SK-N-SH (cell line): Measurements from ENCODE around the gene CELSR1. TPM values are rescaled to one million over a fixed set of nuclear protein-coding genes. Genes with fewer than 3 reads are reported as not detected.

Source experiments
- CTCF ChIA-PET: fragments of 300-600, 350-600 bp; formaldehyde crosslinking; extraction: SDS; loops from one replicate; lab custom pipeline; 2021; lab: Yijun Ruan, JAX
- POLR2A ChIA-PET: fragments of 350-600 bp; sonication (Branson Sonifier 250); formaldehyde crosslinking; extraction: SDS; loops from one replicate; lab custom pipeline; 2020; ENCODE audit warnings: antibody characterized with exemption, inconsistent platforms; lab: Yijun Ruan, JAX
- DNase-seq: peaks from one replicate; pipeline ENCODE4 v3.0.0; 2012
- H2AFZ ChIP-seq: fragments of 200-600 bp; sonication (generic); 2 replicates; pipeline ENCODE4 v1.8.1; 2016; ENCODE audit warnings: antibody characterized with exemption, mild to moderate bottlenecking, low read depth
- H3F3A ChIP-seq: fragments of 200-600 bp; sonication (generic); replicated peaks from 2 replicates; pipeline ENCODE3; 2016; ENCODE audit warnings: antibody characterized with exemption, mild to moderate bottlenecking; ENCODE audit not compliant: insufficient read depth
- H3K27ac ChIP-seq, 2 experiments: fragments of 200-500 bp in 1 of 2; fragments of 200-600 bp in 1 of 2; sonication (Bioruptor generic) in 1 of 2; sonication (generic), shearing (Covaris generic) in 1 of 2; 2 replicates each; pipeline versions ENCODE4 v1.5.1 to v1.6.1; 2014 to 2016; ENCODE audit warnings: low read depth in 2 of 2, inconsistent platforms in 1 of 2, low read length in 1 of 2, mild to moderate bottlenecking in 1 of 2, mixed read lengths in 1 of 2
- H3K27me3 ChIP-seq: fragments of 200-600 bp; sonication (generic), shearing (Covaris generic); 2 replicates; pipeline ENCODE4 v1.6.1; 2016; ENCODE audit warnings: mixed run types; ENCODE audit not compliant: insufficient read depth
- H3K36me3 ChIP-seq, 2 experiments: fragments of 200-500 bp in 1 of 2; fragments of 200-600 bp in 1 of 2; sonication (Bioruptor generic) in 1 of 2; sonication (generic) in 1 of 2; replicated peaks in 1 of 2; 2 replicates each; pipeline versions ENCODE3 to v1.5.1; 2014 to 2016; ENCODE audit warnings: low read length in 1 of 2, mild to moderate bottlenecking in 1 of 2; ENCODE audit not compliant: insufficient read depth in 2 of 2, control insufficient read depth in 1 of 2
- H3K4me1 ChIP-seq, 2 experiments: fragments of 200-500 bp in 1 of 2; fragments of 200-600 bp in 1 of 2; sonication (Bioruptor generic) in 1 of 2; sonication (generic), shearing (Covaris generic) in 1 of 2; 2 replicates each; pipeline versions ENCODE4 v1.5.1 to v1.6.1; 2014 to 2016; ENCODE audit warnings: low read depth in 1 of 2, low read length in 1 of 2, mixed run types in 1 of 2; ENCODE audit not compliant: insufficient read depth in 2 of 2, control insufficient read depth in 1 of 2
- H3K4me2 ChIP-seq: fragments of 200-600 bp; sonication (generic), shearing (Covaris generic); 2 replicates; pipeline ENCODE4 v1.6.1; 2017; ENCODE audit warnings: mixed run types
- H3K4me3 ChIP-seq, 2 experiments: fragments of 200-500 bp in 1 of 2; fragments of 200-600 bp in 1 of 2; sonication (Bioruptor generic) in 1 of 2; sonication (generic), shearing (Covaris generic) in 1 of 2; 2 replicates each; pipeline versions ENCODE4 v1.5.1 to v1.8.1; 2014 to 2016; ENCODE audit warnings: low read depth in 2 of 2, inconsistent platforms in 1 of 2, low read length in 1 of 2, mild to moderate bottlenecking in 1 of 2, mixed read lengths in 1 of 2, moderate library complexity in 1 of 2
- H3K79me2 ChIP-seq: fragments of 200-600 bp; sonication (generic); 2 replicates; pipeline ENCODE4 v1.8.1; 2017; ENCODE audit warnings: mild to moderate bottlenecking; ENCODE audit not compliant: insufficient read depth
- H3K9ac ChIP-seq: fragments of 200-600 bp; sonication (generic); 2 replicates; pipeline ENCODE4 v1.6.1; 2017; ENCODE audit warnings: mixed run types
- H3K9me2 ChIP-seq: fragments of 200-600 bp; sonication (generic); 2 replicates; pipeline ENCODE4 v1.6.1; 2017; ENCODE audit warnings: mixed run types
- H3K9me3 ChIP-seq: fragments of 200-600 bp; sonication (generic); 2 replicates; pipeline ENCODE4 v1.6.1; 2017; ENCODE audit warnings: mixed run types, mild to moderate bottlenecking, moderate library complexity
- H4K20me1 ChIP-seq: fragments of 200-600 bp; sonication (generic); 2 replicates; pipeline ENCODE4 v1.6.1; 2017; ENCODE audit warnings: mild to moderate bottlenecking, mixed run types; ENCODE audit not compliant: insufficient read depth
- EP300 ChIP-seq, 2 experiments: IDR thresholded peaks; 2 replicates each; pipeline versions ENCODE4 v1.4.0 to v1.6.1; 2012; ENCODE audit warnings: borderline replicate concordance in 1 of 2, low read depth in 1 of 2, low read length in 1 of 2
- EZH2phosphoT487 ChIP-seq: fragments of 200-600 bp; sonication (generic); IDR thresholded peaks from 2 replicates; pipeline ENCODE4 v1.6.1; 2017; ENCODE audit warnings: low read depth, mixed run types, mild to moderate bottlenecking, antibody characterized with exemption, moderate library complexity, borderline replicate concordance
- FOSL2 ChIP-seq: IDR thresholded peaks from 2 replicates; pipeline ENCODE4 v1.4.0; 2012; ENCODE audit warnings: low read depth, mild to moderate bottlenecking, moderate library complexity, borderline replicate concordance
- FOXJ3 ChIP-seq: sonication (generic); formaldehyde crosslinking; IDR thresholded peaks from 2 replicates; pipeline ENCODE4 v1.5.1; 2020; ENCODE audit warnings: mild to moderate bottlenecking, missing genetic modification reagents
- FOXM1 ChIP-seq: IDR thresholded peaks from 2 replicates; pipeline ENCODE4 v1.4.0; 2012; ENCODE audit warnings: low read depth, mild to moderate bottlenecking
- MEF2A ChIP-seq: IDR thresholded peaks from 2 replicates; pipeline ENCODE4 v1.4.0; 2012; ENCODE audit warnings: low read depth, borderline replicate concordance
- NFIC ChIP-seq: IDR thresholded peaks from 2 replicates; pipeline ENCODE4 v1.4.0; 2012; ENCODE audit warnings: borderline replicate concordance
- NRF1 ChIP-seq: IDR thresholded peaks from 2 replicates; pipeline ENCODE4 v1.6.1; 2012; ENCODE audit warnings: low read depth, mild to moderate bottlenecking, low read length
- RAD21 ChIP-seq: IDR thresholded peaks from 2 replicates; pipeline ENCODE4 v1.6.1; 2012; ENCODE audit warnings: mild to moderate bottlenecking, low read length
- RCOR1 ChIP-seq: fragments of 150-350 bp; IDR thresholded peaks from 2 replicates; pipeline ENCODE4 v1.6.1; 2017; ENCODE audit warnings: antibody characterized with exemption, low read length
- RFX5 ChIP-seq: IDR thresholded peaks from 2 replicates; pipeline ENCODE4 v1.6.1; 2012; ENCODE audit warnings: mild to moderate bottlenecking, improper control_type of control experiment, low read length
- RXRA ChIP-seq: IDR thresholded peaks from 2 replicates; pipeline ENCODE4 v1.4.0; 2012; ENCODE audit warnings: low read depth, mild to moderate bottlenecking, borderline replicate concordance
- SIN3A ChIP-seq: IDR thresholded peaks from 2 replicates; pipeline ENCODE4 v1.6.1; 2012; ENCODE audit warnings: low read depth, mild to moderate bottlenecking, low read length, moderate library complexity, borderline replicate concordance
- SMC3 ChIP-seq: IDR thresholded peaks from 2 replicates; pipeline ENCODE4 v1.6.1; 2012; ENCODE audit warnings: low read depth, low read length, improper control_type of control experiment
- TAF1 ChIP-seq: IDR thresholded peaks from 2 replicates; pipeline ENCODE4 v1.6.1; 2012; ENCODE audit warnings: low read depth, mild to moderate bottlenecking, low read length, moderate library complexity, borderline replicate concordance
- YY1 ChIP-seq: IDR thresholded peaks from 2 replicates; pipeline ENCODE4 v1.4.0; 2012; ENCODE audit warnings: low read depth, mild to moderate bottlenecking
- WGBS: methylation state at CpG from one replicate; pipeline ENCODE4 v1.1.6; 2017; ENCODE audit warnings: low lambda C conversion rate; 5-methylcytosine and 5-hydroxymethylcytosine counted together
- polyA plus RNA-seq, 3 experiments: library from polyadenylated mRNA; depleted of rRNA; stranded (reverse); fragments of >200 nt; gene quantifications; 2 replicates each; pipeline ENCODE4 v1.2.3, GENCODE V29; 2012
- TF ChIP-seq, protein P1 (sequence below): fragments of 150-350 bp; IDR thresholded peaks from 2 replicates; pipeline ENCODE4 v1.6.1; 2017; ENCODE audit warnings: antibody characterized with exemption, low read length, low read depth, borderline replicate concordance
- TF ChIP-seq, protein P2 (sequence below): IDR thresholded peaks from 2 replicates; pipeline ENCODE4 v1.4.0; 2012; ENCODE audit warnings: low read depth, borderline replicate concordance
- TF ChIP-seq, protein P3 (sequence below): fragments of 200-600 bp; sonication (generic); IDR thresholded peaks from 2 replicates; pipeline ENCODE4 v1.6.1; 2017; ENCODE audit warnings: antibody characterized with exemption, mild to moderate bottlenecking, moderate library complexity
- TF ChIP-seq, protein P4 (sequence below): IDR thresholded peaks from 2 replicates; pipeline ENCODE4 v1.4.0; 2012; ENCODE audit warnings: low read depth, borderline replicate concordance

The CELSR1 gene
- polyA plus RNA-seq, 1 of the 3 experiments (the other 2 are of a cell fraction) = 5.0 TPM

DNA sequence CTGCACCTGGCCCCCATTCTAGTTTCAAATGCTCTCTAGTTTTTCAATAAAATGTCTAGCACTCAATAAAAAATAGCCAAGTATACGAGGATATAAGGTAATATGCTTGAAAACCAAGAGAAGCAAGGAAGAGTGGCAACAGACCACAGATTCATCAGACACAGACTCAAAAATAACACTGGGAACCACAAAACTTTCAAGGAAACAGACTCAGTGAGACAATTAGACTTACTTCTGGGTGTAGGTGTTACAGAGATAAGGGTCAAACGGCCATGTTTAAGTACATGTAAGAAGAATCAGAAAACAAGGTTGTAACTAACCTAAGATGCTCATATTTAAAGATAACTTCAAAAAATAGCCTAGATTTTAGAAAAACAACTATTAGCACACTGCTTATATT, 134.9 kb downstream of the CELSR1 start:
- Histone ChIP-seq H3K4me2 (no peak overlapping the region), H3K27ac (no peak overlapping the region), H3K9me2 (no peaks in the 10 kb centered on the region), H4K20me1 (no peaks in the 10 kb centered on the region), H3K4me3 (no peak overlapping the region), H3K27me3 (no peaks in the 10 kb centered on the region), H3K9ac (no peak overlapping the region), H3F3A (no peaks in the 10 kb centered on the region), H3K36me3 (no peaks in the 10 kb centered on the region), H3K79me2 (no peaks in the 10 kb centered on the region), H3K4me1 (peaks cover 0 to 2% of the 10 kb centered on the region in 2 experiments; a peak in 1 of 4 replicates), H3K9me3 (no peaks in the 10 kb centered on the region), H2AFZ (no peak overlapping the region)
- no peak for TF ChIP-seq RXRA
- TF ChIP-seq RFX5 = no peak
- TF ChIP-seq EP300 (IDR thresholded peaks at IDR 0.05; ENCODE audit: borderline replicate concordance in 1 of 2, low read depth in 1 of 2, low read length in 1 of 2) = no peak
- no peak for TF ChIP-seq SIN3A
- TF ChIP-seq TAF1 = no peak
- TF ChIP-seq, protein P1, sequence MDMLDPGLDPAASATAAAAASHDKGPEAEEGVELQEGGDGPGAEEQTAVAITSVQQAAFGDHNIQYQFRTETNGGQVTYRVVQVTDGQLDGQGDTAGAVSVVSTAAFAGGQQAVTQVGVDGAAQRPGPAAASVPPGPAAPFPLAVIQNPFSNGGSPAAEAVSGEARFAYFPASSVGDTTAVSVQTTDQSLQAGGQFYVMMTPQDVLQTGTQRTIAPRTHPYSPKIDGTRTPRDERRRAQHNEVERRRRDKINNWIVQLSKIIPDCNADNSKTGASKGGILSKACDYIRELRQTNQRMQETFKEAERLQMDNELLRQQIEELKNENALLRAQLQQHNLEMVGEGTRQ = no peak
- no peak for TF ChIP-seq NRF1
- TF ChIP-seq FOSL2 = no peak
- no peak for TF ChIP-seq NFIC
- no peak for TF ChIP-seq RCOR1
- 48% methylated on average over 2 of the region's 2 CpGs for WGBS
- ChIA-PET POLR2A (no interaction called here), CTCF (interaction anchor here (1.8 kb wide), 1 partner anchor 35 kb away, joined by 6 read pairs; no protein-coding TSS in a partner anchor)
- no peak for DNase-seq

DNA sequence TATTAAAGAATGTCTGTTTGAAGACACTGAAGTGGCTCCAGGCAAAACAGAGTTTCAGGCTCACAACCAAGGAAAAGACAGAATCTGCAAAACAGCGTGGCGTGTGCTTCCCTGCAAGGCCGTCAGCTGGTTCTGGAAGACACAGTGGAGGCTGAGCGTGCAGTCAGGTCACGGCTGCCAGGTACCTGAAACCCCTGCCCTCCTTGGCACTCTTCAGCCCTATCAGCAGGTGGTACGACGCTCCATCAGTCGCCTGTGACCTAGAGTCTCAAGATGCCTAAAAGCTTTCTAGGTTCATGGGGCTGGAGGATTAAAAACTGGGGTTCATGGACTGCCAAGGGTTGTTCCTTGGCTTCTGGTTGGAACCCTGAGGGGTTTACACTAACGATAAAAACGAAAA, 136.1 kb downstream of the CELSR1 start:
- Histone ChIP-seq H3K9ac (no peak overlapping the region), H2AFZ (no peak overlapping the region), H3F3A (no peaks in the 10 kb centered on the region), H3K27me3 (no peaks in the 10 kb centered on the region), H3K79me2 (no peaks in the 10 kb centered on the region), H3K4me2 (no peak overlapping the region), H3K4me3 (no peak overlapping the region), H3K27ac (no peak overlapping the region), H3K9me3 (no peaks in the 10 kb centered on the region), H3K36me3 (no peaks in the 10 kb centered on the region), H3K4me1 (peaks cover 0 to 2% of the 10 kb centered on the region in 2 experiments; a peak in 1 of 4 replicates), H4K20me1 (no peaks in the 10 kb centered on the region), H3K9me2 (no peaks in the 10 kb centered on the region)
- POLR2A ChIA-PET = no interaction called here
- 79% methylated on average over 10 of the region's 10 CpGs for WGBS
- CTCF ChIA-PET = interaction anchor here (1.1 kb wide), 1 partner anchor 34 kb away, joined by 5 read pairs; no protein-coding TSS in a partner anchor
- TF ChIP-seq SMC3 (no peak), RXRA (no peak), EZH2phosphoT487 (no peak), RAD21 (no peak), NRF1 (no peak), RCOR1 (no peak), FOXM1 (no peak), MEF2A (no peak), FOXJ3 (CRISPR knock-in tag) (no peak), YY1 (no peak), NFIC (no peak)
- TF ChIP-seq, protein P2, sequence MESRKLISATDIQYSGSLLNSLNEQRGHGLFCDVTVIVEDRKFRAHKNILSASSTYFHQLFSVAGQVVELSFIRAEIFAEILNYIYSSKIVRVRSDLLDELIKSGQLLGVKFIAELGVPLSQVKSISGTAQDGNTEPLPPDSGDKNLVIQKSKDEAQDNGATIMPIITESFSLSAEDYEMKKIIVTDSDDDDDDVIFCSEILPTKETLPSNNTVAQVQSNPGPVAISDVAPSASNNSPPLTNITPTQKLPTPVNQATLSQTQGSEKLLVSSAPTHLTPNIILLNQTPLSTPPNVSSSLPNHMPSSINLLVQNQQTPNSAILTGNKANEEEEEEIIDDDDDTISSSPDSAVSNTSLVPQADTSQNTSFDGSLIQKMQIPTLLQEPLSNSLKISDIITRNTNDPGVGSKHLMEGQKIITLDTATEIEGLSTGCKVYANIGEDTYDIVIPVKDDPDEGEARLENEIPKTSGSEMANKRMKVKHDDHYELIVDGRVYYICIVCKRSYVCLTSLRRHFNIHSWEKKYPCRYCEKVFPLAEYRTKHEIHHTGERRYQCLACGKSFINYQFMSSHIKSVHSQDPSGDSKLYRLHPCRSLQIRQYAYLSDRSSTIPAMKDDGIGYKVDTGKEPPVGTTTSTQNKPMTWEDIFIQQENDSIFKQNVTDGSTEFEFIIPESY = no peak
- TF ChIP-seq, protein P3, sequence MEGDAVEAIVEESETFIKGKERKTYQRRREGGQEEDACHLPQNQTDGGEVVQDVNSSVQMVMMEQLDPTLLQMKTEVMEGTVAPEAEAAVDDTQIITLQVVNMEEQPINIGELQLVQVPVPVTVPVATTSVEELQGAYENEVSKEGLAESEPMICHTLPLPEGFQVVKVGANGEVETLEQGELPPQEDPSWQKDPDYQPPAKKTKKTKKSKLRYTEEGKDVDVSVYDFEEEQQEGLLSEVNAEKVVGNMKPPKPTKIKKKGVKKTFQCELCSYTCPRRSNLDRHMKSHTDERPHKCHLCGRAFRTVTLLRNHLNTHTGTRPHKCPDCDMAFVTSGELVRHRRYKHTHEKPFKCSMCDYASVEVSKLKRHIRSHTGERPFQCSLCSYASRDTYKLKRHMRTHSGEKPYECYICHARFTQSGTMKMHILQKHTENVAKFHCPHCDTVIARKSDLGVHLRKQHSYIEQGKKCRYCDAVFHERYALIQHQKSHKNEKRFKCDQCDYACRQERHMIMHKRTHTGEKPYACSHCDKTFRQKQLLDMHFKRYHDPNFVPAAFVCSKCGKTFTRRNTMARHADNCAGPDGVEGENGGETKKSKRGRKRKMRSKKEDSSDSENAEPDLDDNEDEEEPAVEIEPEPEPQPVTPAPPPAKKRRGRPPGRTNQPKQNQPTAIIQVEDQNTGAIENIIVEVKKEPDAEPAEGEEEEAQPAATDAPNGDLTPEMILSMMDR = no peak
- TF ChIP-seq, protein P4, sequence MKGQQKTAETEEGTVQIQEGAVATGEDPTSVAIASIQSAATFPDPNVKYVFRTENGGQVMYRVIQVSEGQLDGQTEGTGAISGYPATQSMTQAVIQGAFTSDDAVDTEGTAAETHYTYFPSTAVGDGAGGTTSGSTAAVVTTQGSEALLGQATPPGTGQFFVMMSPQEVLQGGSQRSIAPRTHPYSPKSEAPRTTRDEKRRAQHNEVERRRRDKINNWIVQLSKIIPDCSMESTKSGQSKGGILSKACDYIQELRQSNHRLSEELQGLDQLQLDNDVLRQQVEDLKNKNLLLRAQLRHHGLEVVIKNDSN = no peak
- no peak for DNase-seq
